NCI-H446 treated with DMSO at 0.1 percent for 48 hours (cell line): ENCODE results near the gene PPP2R5A.
"Not testable (repeated sequence)": the region's sequence is repeated elsewhere in the genome, so short reads cannot be mapped to it uniquely, and the experiment has no call there.

Source experiments
- DNase-seq: peaks from one replicate; lab custom pipeline; 2025; lab: John Stamatoyannopoulos, UW

The PPP2R5A gene

GRCh38 chr1:212355230-212355969, 70.2 kb downstream of the PPP2R5A start:
- DNase-seq, result no peak

GRCh38 chr1:212359794-212360479, 74.7 kb downstream of the PPP2R5A start:
- no peak for DNase-seq

GRCh38 chr1:212364985-212365384, 79.8 kb downstream of the PPP2R5A start:
- DNase-seq, result no peak

- DNase-seq, result no peak
Observed at GRCh38 chr1:212366901-212367300, 81.7 kb downstream of the PPP2R5A start.

GRCh38 chr1:212367474-212368072, 82.4 kb downstream of the PPP2R5A start:
- DNase-seq, result no peak

- DNase-seq, result peak; percentile 41
Observed at GRCh38 chr1:212368073-212368484, 82.9 kb downstream of the PPP2R5A start.

- DNase-seq, result no peak
Observed at GRCh38 chr1:212375986-212376385, 90.8 kb downstream of the PPP2R5A start.

- DNase-seq, result no peak
Observed at GRCh38 chr1:212377644-212378043, 92.4 kb downstream of the PPP2R5A start.

GRCh38 chr1:212379366-212379765, 94.2 kb downstream of the PPP2R5A start:
- DNase-seq, result no peak

GRCh38 chr1:212381397-212382035, 96.3 kb downstream of the PPP2R5A start:
- no peak for DNase-seq

- no peak for DNase-seq
Observed at GRCh38 chr1:212386029-212386428, 100.8 kb downstream of the PPP2R5A start.

GRCh38 chr1:212388985-212389716, 103.9 kb downstream of the PPP2R5A start:
- no peak for DNase-seq

GRCh38 chr1:212395678-212396437, 110.6 kb downstream of the PPP2R5A start:
- DNase-seq, result not testable (repeated sequence)

- DNase-seq, result no peak
Observed at GRCh38 chr1:212396638-212397037, 111.4 kb downstream of the PPP2R5A start.

- no peak for DNase-seq
Observed at GRCh38 chr1:212397171-212397570, 112.0 kb downstream of the PPP2R5A start.

- DNase-seq, result no peak
Observed at GRCh38 chr1:212401042-212401441, 115.8 kb downstream of the PPP2R5A start.

- DNase-seq, result no peak
Observed at GRCh38 chr1:212401838-212402582, 116.8 kb downstream of the PPP2R5A start.

GRCh38 chr1:212402666-212403321, 117.6 kb downstream of the PPP2R5A start:
- no peak for DNase-seq

GRCh38 chr1:212410231-212410820, 125.1 kb downstream of the PPP2R5A start:
- no peak for DNase-seq
